GM21786 (cell line): ENCODE measurements around the gene IL20RB.

ENCODE experiments used
- ATAC-seq: cut with Tn5 transposase; IDR thresholded peaks from one replicate; pipeline ENCODE4 v1.9.1; 2021; ENCODE audit not compliant: unreplicated experiment

The IL20RB gene

DNA sequence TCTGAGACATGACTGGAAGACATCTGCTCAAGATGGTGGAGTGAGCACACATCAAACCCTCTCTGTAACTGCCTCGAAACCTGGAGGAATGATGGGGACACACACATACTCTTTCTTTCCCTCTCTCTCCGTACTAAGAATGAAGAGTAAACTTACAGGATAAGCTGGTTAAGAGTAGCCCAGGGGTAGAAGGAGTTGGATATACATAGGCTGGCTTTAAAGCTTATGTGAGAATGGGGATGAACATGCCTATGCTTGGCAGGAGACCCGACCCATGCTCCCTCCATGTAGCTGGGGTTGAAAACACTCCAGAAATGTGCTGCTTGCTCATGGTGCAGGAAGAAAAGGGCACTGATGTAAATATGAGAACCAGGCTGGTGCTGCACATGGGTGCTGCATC is 68.9 kb downstream of the IL20RB start:
- no peak for ATAC-seq

DNA sequence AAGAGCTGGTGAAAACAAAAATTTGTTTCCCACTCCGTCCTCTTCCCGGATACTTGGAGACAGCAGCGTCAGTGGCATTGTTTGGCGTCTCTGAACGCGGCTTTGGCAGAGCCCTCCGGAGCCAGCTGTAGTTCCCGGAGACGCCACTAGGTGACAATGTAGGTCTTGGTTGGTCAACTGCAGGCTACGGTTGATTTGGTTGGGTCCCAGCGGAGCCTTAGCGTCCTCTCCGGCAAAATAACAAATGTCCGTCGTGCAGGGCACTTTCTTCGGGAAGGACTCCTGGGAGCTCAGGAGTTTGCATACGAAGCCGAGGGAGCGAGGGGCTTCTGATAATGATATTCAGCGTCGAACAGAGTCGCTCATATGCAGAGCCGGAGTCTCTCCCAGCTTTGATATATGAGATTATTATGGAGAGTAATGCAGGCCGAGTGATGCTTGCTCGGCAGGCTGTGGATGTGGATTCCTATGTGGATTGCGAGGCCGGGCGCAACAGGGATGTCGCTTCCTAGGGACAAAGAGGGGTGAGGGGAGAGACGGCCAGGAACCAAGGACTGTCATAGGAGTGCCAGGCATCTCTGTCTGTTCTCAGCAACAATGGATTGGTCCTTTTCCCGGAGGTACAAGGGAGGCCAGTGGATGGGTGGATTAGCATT is 74.8 kb downstream of the IL20RB start:
- ATAC-seq, result peak; percentile 78

DNA sequence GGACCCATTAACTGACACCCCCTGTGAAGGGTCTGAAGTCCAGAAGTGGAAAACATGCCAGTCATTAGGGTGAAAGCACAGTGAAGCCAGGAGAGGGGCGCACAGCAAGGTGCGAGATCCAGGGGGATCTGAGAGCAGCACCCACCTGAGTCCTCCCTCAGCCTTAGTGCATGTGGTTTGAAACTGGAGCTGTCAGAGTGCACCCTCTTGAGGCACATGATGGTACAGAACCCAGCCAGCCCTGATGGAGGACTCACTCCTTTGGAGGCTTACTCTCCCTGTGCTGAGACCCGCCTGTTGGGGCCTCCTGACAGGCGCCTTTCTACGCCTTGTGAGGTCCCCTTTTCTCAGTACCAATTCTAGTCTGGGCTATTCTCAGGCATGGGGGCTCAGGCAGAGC is 77.8 kb downstream of the IL20RB start:
- no peak for ATAC-seq

DNA sequence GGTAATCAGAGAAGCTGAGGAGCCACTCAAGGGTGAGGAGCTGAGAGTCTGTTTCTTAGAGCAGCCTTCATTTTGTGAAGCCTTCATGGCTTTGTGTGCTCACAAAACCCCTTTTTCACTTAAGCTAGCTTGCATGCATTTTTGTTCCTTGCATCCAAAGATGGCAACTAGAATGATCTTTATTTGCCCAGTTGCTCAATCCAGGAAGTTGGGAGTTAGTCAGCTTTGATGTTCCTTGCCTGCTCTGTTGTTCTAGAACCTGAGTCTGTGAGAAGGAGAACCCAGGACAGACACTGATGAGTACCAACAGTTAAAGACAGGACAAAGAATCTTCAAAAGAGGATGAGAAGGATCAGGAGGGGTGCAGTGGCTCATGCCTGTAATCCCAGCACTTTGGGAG is 81.8 kb downstream of the IL20RB start:
- no peak for ATAC-seq

DNA sequence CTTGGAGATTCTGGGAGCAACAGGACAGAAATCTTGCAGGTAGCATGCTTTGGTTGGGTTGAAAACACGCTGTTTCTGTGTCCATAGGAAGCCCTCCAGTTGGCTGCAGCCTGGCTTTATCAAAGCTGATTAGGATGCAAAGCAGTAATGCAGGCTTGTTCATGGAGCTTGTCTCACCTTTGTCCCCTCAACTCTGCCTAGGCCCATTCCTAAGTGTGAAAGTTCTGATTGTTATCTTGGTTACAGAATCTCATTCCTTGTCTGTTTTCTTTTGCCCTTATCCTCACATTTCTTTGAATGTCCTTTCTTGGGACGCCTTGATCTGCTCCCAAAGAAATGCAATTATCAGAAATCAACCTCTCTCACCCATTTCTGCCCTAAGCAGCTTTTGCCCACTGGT is 83.5 kb downstream of the IL20RB start:
- ATAC-seq, result no peak

DNA sequence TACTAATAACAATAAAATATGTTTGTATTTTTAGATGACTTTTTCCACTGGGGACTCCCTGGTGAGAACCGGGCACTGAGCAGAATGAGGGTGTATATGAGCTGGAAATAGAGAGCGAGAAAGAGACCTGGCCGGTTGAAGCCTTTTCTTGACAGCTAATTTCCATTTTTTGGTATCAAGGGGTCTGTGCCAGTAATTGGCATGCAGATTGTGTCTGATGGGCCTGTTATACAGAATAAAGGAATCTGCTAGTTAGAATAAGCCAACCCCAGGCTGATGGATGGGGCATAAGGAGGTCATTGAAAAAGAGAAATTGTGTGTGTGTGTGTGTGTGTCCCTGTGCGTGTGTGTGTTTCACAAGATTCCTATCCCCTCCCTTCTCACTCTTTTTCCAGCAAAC is 83.9 kb downstream of the IL20RB start:
- ATAC-seq, result no peak

DNA sequence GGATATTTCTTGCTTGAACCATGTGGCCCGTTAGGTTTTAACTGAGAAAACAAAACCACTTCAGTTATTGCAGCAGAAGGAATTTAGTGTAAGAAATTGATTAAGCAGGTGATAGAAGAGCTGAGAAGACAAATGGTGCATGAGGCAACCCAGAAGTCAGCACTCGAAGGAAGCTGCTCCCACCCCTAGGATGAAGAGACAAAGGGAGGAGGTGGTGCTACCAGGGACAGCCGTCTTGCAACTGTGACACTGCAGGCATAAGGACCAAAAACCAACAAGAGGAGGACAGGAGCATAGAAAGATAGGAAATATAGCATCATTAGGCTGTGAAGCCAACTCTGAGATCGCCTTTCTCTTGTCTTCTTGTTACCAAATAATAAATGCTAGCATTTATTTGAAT is 89.0 kb downstream of the IL20RB start:
- ATAC-seq, result no peak

DNA sequence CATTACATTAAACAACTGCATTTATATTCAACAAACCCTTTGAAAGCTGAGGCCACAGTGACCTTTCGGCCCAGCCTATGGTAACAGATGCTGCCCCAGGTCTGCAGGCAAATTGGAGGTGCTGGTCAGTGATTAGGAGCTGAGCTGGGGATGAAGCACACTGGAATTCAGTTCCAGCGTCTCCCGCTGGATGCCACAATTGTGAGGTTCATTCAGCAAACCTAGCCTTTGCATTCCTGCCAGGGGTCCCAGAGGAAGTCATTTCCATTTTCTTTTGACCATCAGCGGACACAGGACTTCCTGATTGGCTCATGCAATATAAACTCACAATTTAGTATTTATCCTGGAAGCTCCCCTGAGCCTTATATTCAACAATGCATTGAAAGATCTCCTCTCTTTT is 89.5 kb downstream of the IL20RB start:
- no peak for ATAC-seq

DNA sequence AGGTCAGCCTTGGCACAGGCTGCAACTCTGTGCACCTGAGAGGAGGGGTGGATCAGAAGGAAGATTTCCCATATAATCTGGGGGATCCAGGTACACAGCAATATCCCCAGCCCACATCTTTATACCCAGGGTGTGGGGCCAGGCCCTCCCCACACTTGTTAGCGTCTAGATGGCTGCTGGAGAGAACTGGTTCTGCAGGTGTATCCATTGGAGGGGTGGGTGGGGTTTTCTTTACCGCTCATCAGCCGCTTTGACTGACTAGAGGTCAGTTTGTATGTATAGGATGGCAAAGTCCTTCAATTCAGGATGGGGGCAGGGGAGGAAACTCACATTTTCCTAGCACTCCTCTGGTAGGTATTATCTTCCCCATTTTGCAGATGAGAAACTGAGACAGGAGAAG is 92.5 kb downstream of the IL20RB start:
- no peak for ATAC-seq

DNA sequence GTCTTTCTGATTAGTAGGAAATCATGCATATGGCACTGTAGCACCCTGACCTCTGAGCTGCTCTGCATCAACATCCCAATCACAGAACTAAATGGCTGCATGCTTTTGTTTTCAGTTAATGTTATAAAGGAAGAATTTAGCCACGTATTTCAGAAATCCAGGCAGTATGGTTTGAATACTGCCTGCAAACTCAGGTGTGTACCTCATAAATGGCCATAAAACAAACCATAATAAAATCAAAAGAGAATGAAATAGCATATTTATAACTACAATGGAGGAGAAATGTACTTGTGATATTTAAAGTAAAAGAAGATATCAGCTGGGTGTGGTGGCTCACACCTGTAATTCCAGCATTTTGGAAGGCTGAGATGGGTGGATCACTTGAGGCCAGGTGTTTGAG is 94.5 kb downstream of the IL20RB start:
- no peak for ATAC-seq
